Transverse colon (tissue), 4 donors: ENCODE measurements around the gene GAS2L1. TPM values are rescaled to one million over a fixed set of nuclear protein-coding genes. Genes with fewer than 3 reads are reported as not detected.

Source experiments
- DNase-seq: peaks from one replicate; pipeline ENCODE4 v3.0.0-alpha.2; 2019
- H3K27ac ChIP-seq, 4 donors: fragments of 200-600 bp; sonication (generic); 2 replicates each; pipeline ENCODE4 v1.5.1; 2016 to 2018; ENCODE audit warnings: inconsistent platforms in 4 of 4
- H3K27me3 ChIP-seq: fragments of 200-600 bp; sonication (generic); 2 replicates; pipeline ENCODE4 v1.5.1; 2017; ENCODE audit warnings: inconsistent platforms
- H3K36me3 ChIP-seq, 4 donors: fragments of 200-600 bp; sonication (generic); 2 replicates each; pipeline ENCODE4 v1.5.1; 2017 to 2019; ENCODE audit warnings: inconsistent platforms in 4 of 4
- H3K4me1 ChIP-seq, 4 donors: fragments of 200-600 bp; sonication (generic); 2 replicates each; pipeline ENCODE4 v1.5.1; 2017 to 2020; ENCODE audit warnings: inconsistent platforms in 4 of 4
- H3K4me3 ChIP-seq, 4 donors: fragments of 200-600 bp; sonication (generic); 1 replicate in 1 of 4; 2 replicates in 3 of 4; pipeline versions ENCODE4 v1.5.1 to v1.6.1; 2017 to 2019; ENCODE audit warnings: inconsistent platforms in 4 of 4
- H3K9me3 ChIP-seq, 2 donors: fragments of 200-600 bp; sonication (generic); 2 replicates each; pipeline ENCODE4 v1.5.1; 2017 to 2019; ENCODE audit warnings: inconsistent platforms in 2 of 2
- CTCF ChIP-seq, 5 experiments: fragments of 200-600 bp in 3 of 5; fragments of 450-650 bp in 2 of 5; sonication (generic) in 3 of 5; IDR thresholded peaks; 1 replicate in 2 of 5; 2 replicates in 3 of 5; pipeline ENCODE4 v1.5.1; 2016 to 2017; ENCODE audit warnings: antibody characterized with exemption in 5 of 5, inconsistent platforms in 3 of 5, mild to moderate bottlenecking in 2 of 5, moderate library complexity in 1 of 5
- EP300 ChIP-seq: sonication (generic); formaldehyde crosslinking; IDR thresholded peaks from one replicate; pipeline ENCODE4 v1.6.1; 2017; ENCODE audit warnings: antibody characterized with exemption, low read depth
- POLR2A ChIP-seq: fragments of 450-650 bp; IDR thresholded peaks from one replicate; pipeline ENCODE4 v1.6.1; 2016; ENCODE audit warnings: antibody characterized with exemption, mild to moderate bottlenecking, moderate library complexity
- POLR2AphosphoS5 ChIP-seq, 3 donors: sonication (generic); formaldehyde crosslinking; IDR thresholded peaks; one replicate each; pipeline ENCODE4 v1.6.1; 2016; ENCODE audit warnings: antibody characterized with exemption in 3 of 3
- WGBS, 2 donors: methylation state at CpG; one replicate each; pipeline ENCODE4 v1.1.5; 2018; ENCODE audit warnings: low coverage in 1 of 2; 5-methylcytosine and 5-hydroxymethylcytosine counted together
- in situ Hi-C, 4 donors: fragments of 200-750 bp; cut with MboI; loops; one replicate each; pipeline versions ENCODE4 v1.15.0 to v1.15.1; 2017; ENCODE audit warnings: low sequenced_read_pairs in 3 of 4, low pct_ligation_motif_present in 1 of 4, low pct_unique_long_range_greater_than_20kb in 1 of 4
- intact Hi-C: fragments of 100-400 bp; cut with DNase I; formaldehyde crosslinking; loops from one replicate; pipeline ENCODE4 v1.15.1; 2023; ENCODE audit warnings: low total_unique reads
- total RNA-seq, 4 donors: library from RNA; depleted of rRNA; stranded (reverse); fragments of >200 nt; gene quantifications; one replicate each; pipeline ENCODE4 v1.1.0, GENCODE V29; 2016

Gene GAS2L1
- total RNA-seq, 4 donors from 2014 or later, result 21.1 to 81.0 (median 43.6) TPM

GRCh38 chr22:29330753-29331152 lies 24.3 kb downstream of the GAS2L1 start:
- TF ChIP-seq POLR2A (no peak), POLR2AphosphoS5 (IDR thresholded peaks at IDR 0.05) (no peak), EP300 (no peak), CTCF (IDR thresholded peaks at IDR 0.05) (no peak)
- Histone ChIP-seq H3K4me1 (no peaks in the 10 kb centered on the region), H3K27me3 (no peaks in the 10 kb centered on the region), H3K36me3 (peaks cover 0 to 12% (median 6%) of the 10 kb centered on the region in 4 donors), H3K27ac (no peak overlapping the region), H3K4me3 (no peak overlapping the region), H3K9me3 (no peaks in the 10 kb centered on the region)
- DNase-seq, result no peak
- 63% methylated on average over 9 of the region's 9 CpGs; no CpG with 5 or more reads in 1 of the 2 donors for WGBS, 2 donors
- intact Hi-C loops, result no loop called here
- in situ Hi-C loops, result no loop called here

DNA sequence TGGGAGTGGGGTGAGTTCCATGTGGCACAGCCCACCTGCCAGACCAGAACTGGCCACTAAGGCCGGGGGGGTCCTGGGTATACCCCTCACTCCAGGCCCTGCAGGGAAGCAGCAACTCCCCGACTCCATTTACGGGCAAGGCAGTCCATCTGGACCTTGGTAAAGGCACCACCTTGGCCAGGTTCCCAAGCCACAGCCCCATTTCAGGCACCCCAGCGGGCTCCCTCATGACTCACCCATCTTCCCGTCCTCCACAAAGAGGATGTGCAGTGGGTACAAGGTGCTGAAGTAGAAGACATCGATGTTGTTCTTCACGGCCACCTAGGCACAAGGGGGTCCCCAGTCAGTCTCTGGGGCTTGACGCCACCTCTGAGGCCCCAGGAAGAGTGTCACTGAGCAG lies 24.8 kb downstream of the GAS2L1 start:
- Histone ChIP-seq H3K27me3 (no peaks in the 10 kb centered on the region), H3K27ac (no peak overlapping the region), H3K9me3 (no peaks in the 10 kb centered on the region), H3K4me1 (no peaks in the 10 kb centered on the region), H3K36me3 (peaks cover 0 to 12% (median 6%) of the 10 kb centered on the region in 4 donors), H3K4me3 (no peak overlapping the region)
- no peak for DNase-seq
- intact Hi-C loops, result no loop called here
- 97% methylated on average over 8 of the region's 8 CpGs; no CpG with 5 or more reads in 1 of the 2 donors for WGBS, 2 donors
- TF ChIP-seq EP300 (no peak), POLR2A (no peak), POLR2AphosphoS5 (IDR thresholded peaks at IDR 0.05) (no peak), CTCF (IDR thresholded peaks at IDR 0.05) (no peak)
- in situ Hi-C loops, result no loop called here

DNA sequence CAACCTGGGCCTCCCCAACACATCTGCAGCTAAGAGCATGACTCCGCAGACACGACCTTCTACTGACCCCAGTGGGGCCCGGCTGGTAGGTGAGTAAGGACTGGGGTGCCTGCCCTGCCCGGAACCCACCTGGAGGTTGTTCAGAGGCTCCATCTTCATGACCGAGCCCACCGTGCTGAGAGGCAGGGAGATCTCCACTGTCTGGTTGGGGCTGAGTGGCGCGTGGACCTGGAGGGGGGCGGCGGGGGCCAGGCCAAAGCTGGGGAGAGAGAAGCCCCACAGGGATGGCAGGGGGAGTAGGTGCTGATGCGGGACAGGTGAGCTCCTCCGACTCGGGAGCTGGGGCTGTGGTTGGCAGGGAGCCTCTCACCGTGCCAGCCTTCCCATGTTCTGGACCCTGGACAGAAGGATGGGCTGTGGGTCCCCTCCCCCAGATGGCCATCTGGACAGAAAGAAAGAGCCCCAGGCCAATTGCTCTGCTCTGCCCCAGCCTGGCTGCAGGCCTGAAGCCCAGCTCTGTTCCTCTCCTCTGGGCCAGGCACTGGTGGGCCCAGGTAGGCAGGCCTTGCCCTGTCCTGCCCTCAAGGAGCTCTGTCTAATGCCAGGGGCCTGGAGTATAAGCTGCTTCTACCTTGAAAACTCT lies 25.3 kb downstream of the GAS2L1 start:
- Histone ChIP-seq H3K27ac (no peak overlapping the region), H3K4me3 (no peak overlapping the region), H3K4me1 (no peaks in the 10 kb centered on the region), H3K9me3 (no peaks in the 10 kb centered on the region), H3K27me3 (no peaks in the 10 kb centered on the region), H3K36me3 (peaks cover 0 to 12% (median 6%) of the 10 kb centered on the region in 4 donors)
- TF ChIP-seq EP300 (no peak), POLR2A (no peak), POLR2AphosphoS5 (IDR thresholded peaks at IDR 0.05) (no peak), CTCF (IDR thresholded peaks at IDR 0.05) (no peak)
- in situ Hi-C loops, result no loop called here
- WGBS, 2 donors, result 92% methylated on average over 14 of the region's 14 CpGs; no CpG with 5 or more reads in 1 of the 2 donors
- intact Hi-C loops, result no loop called here
- DNase-seq, result no peak

GRCh38 chr22:29332886-29333496 lies 26.5 kb downstream of the GAS2L1 start:
- peaks cover 0 to 15% (median 6%) of the 10 kb centered on the region in 4 donors for H3K36me3 ChIP-seq
- H3K27ac ChIP-seq, result no peak overlapping the region
- WGBS, 2 donors, result 96% methylated on average over 8 of the region's 8 CpGs; no CpG with 5 or more reads in 1 of the 2 donors
- no peaks in the 10 kb centered on the region for H3K27me3 ChIP-seq
- in situ Hi-C loops, result no loop called here
- no peak overlapping the region for H3K4me3 ChIP-seq
- no peak for TF ChIP-seq CTCF (IDR thresholded peaks at IDR 0.05)
- TF ChIP-seq POLR2AphosphoS5 (IDR thresholded peaks at IDR 0.05), result no peak
- TF ChIP-seq EP300, result no peak
- TF ChIP-seq POLR2A, result no peak
- no peaks in the 10 kb centered on the region for H3K9me3 ChIP-seq
- no peaks in the 10 kb centered on the region for H3K4me1 ChIP-seq
- intact Hi-C loops, result no loop called here
- DNase-seq, result no peak
